Measurements from ENCODE around the gene THY1. TPM values are rescaled to one million over a fixed set of nuclear protein-coding genes. Genes with fewer than 3 reads are reported as not detected.
"Not testable (repeated sequence)": the region's sequence is repeated elsewhere in the genome, so short reads cannot be mapped to it uniquely, and the experiment has no call there.

The THY1 gene
- total RNA-seq (2014; rRNA removed; shearing (Covaris generic); ENCODE audit: low replicate concordance): 122 and 188 TPM in 2 replicates

- peaks cover 14% of the 10 kb centered on the region for H3K36me3 ChIP-seq
- DNase-seq: peak; percentile 40
These were observed at the start of gene THY1 for GRCh38 chr11:119422809-119423508. Gene THY1 (minus strand): TSS chr11:119423172. CDS start chr11:119420905, 2,267 bp downstream.

GRCh38 chr11:119472186-119472855 lies 49.3 kb upstream of the THY1 start:
- no peaks in the 10 kb centered on the region for H3K27me3 ChIP-seq
- no peaks in the 10 kb centered on the region; the same call in 1 of the 2 replicates for H3K36me3 ChIP-seq
- DNase-seq: no peak
- H3K4me3 ChIP-seq: no peak overlapping the region
- H3K9me3 ChIP-seq: peaks cover 2% of the 10 kb centered on the region; the same call in 1 of the 2 replicates

More at GRCh38 chr11:119422809-119423508, at the start of gene THY1:
- Histone ChIP-seq H3K9me3 (no peaks in the 10 kb centered on the region), H3K27me3 (no peaks in the 10 kb centered on the region), H3K4me3 (peak within 1 kb of the TSS; percentile 55)

- DNase-seq: no peak
- Histone ChIP-seq H3K36me3 (no peaks in the 10 kb centered on the region; the same call in 1 of the 2 replicates), H3K9me3 (peaks cover 12% of the 10 kb centered on the region), H3K4me3 (no peak overlapping the region), H3K27me3 (no peaks in the 10 kb centered on the region)
These were observed 48.4 kb upstream of the THY1 start for GRCh38 chr11:119471329-119471728.

- H3K9me3 ChIP-seq: peaks cover 17% of the 10 kb centered on the region
- H3K36me3 ChIP-seq: no peaks in the 10 kb centered on the region; the same call in 1 of the 2 replicates
- H3K4me3 ChIP-seq: no peak overlapping the region
- no peaks in the 10 kb centered on the region for H3K27me3 ChIP-seq
- peak; percentile 91 for DNase-seq
These were observed 47.6 kb upstream of the THY1 start for GRCh38 chr11:119470317-119471291.

GRCh38 chr11:119469506-119469905 lies 46.5 kb upstream of the THY1 start:
- Histone ChIP-seq H3K9me3 (peaks cover 27% of the 10 kb centered on the region), H3K27me3 (no peaks in the 10 kb centered on the region), H3K4me3 (no peak overlapping the region), H3K36me3 (no peaks in the 10 kb centered on the region; the same call in 1 of the 2 replicates)
- no peak for DNase-seq

- no peaks in the 10 kb centered on the region; the same call in 1 of the 2 replicates for H3K36me3 ChIP-seq
- no peak for DNase-seq
- H3K9me3 ChIP-seq: peaks cover 29% of the 10 kb centered on the region
- no peak overlapping the region for H3K4me3 ChIP-seq
- H3K27me3 ChIP-seq: no peaks in the 10 kb centered on the region
These were observed 45.5 kb upstream of the THY1 start for GRCh38 chr11:119468511-119468910.

- H3K4me3 ChIP-seq: no peak overlapping the region
- peak; percentile 13 for DNase-seq
- no peaks in the 10 kb centered on the region for H3K27me3 ChIP-seq
- no peaks in the 10 kb centered on the region for H3K36me3 ChIP-seq
- H3K9me3 ChIP-seq: peaks cover 18% of the 10 kb centered on the region
These were observed 38.4 kb upstream of the THY1 start for GRCh38 chr11:119461229-119461963.

GRCh38 chr11:119460582-119460981 lies 37.6 kb upstream of the THY1 start:
- Histone ChIP-seq H3K36me3 (no peaks in the 10 kb centered on the region), H3K27me3 (no peaks in the 10 kb centered on the region), H3K9me3 (peaks cover 13% of the 10 kb centered on the region), H3K4me3 (no peak overlapping the region)
- DNase-seq: peak; percentile 74

- Histone ChIP-seq H3K9me3 (peaks cover 8% of the 10 kb centered on the region), H3K36me3 (no peaks in the 10 kb centered on the region), H3K4me3 (no peak overlapping the region), H3K27me3 (no peaks in the 10 kb centered on the region)
- no peak for DNase-seq
These were observed 37.1 kb upstream of the THY1 start for GRCh38 chr11:119460097-119460496.

GRCh38 chr11:119459293-119459976 lies 36.5 kb upstream of the THY1 start:
- H3K4me3 ChIP-seq: no peak overlapping the region
- no peaks in the 10 kb centered on the region for H3K36me3 ChIP-seq
- peaks cover 3% of the 10 kb centered on the region; the same call in 1 of the 2 replicates for H3K9me3 ChIP-seq
- DNase-seq: no peak
- no peaks in the 10 kb centered on the region for H3K27me3 ChIP-seq

GRCh38 chr11:119455708-119456107 lies 32.7 kb upstream of the THY1 start:
- H3K9me3 ChIP-seq, H3K4me3 ChIP-seq, H3K36me3 ChIP-seq, H3K27me3 ChIP-seq, DNase-seq: not testable (repeated sequence)

- H3K27me3 ChIP-seq, H3K4me3 ChIP-seq, H3K36me3 ChIP-seq, DNase-seq, H3K9me3 ChIP-seq: not testable (repeated sequence)
These were observed 32.3 kb upstream of the THY1 start for GRCh38 chr11:119455241-119455640.

GRCh38 chr11:119453881-119454280 lies 30.9 kb upstream of the THY1 start:
- no peaks in the 10 kb centered on the region for H3K36me3 ChIP-seq
- H3K9me3 ChIP-seq: no peaks in the 10 kb centered on the region
- H3K4me3 ChIP-seq: no peak overlapping the region
- no peaks in the 10 kb centered on the region for H3K27me3 ChIP-seq
- DNase-seq: no peak

- Histone ChIP-seq H3K36me3 (no peaks in the 10 kb centered on the region), H3K4me3 (no peak overlapping the region), H3K9me3 (no peaks in the 10 kb centered on the region), H3K27me3 (no peaks in the 10 kb centered on the region)
- no peak for DNase-seq
These were observed 27.8 kb upstream of the THY1 start for GRCh38 chr11:119450590-119451326.

GRCh38 chr11:119449498-119449897 lies 26.5 kb upstream of the THY1 start:
- DNase-seq: no peak
- H3K27me3 ChIP-seq: no peaks in the 10 kb centered on the region
- H3K4me3 ChIP-seq: no peak overlapping the region
- no peaks in the 10 kb centered on the region for H3K9me3 ChIP-seq
- H3K36me3 ChIP-seq: no peaks in the 10 kb centered on the region

Measured in MG63 (cell line).